Measurements from ENCODE around the gene MOB3C.
"Not testable (repeated sequence)": the region's sequence is repeated elsewhere in the genome, so short reads cannot be mapped to it uniquely, and the experiment has no call there.

MOB3C gene

DNA sequence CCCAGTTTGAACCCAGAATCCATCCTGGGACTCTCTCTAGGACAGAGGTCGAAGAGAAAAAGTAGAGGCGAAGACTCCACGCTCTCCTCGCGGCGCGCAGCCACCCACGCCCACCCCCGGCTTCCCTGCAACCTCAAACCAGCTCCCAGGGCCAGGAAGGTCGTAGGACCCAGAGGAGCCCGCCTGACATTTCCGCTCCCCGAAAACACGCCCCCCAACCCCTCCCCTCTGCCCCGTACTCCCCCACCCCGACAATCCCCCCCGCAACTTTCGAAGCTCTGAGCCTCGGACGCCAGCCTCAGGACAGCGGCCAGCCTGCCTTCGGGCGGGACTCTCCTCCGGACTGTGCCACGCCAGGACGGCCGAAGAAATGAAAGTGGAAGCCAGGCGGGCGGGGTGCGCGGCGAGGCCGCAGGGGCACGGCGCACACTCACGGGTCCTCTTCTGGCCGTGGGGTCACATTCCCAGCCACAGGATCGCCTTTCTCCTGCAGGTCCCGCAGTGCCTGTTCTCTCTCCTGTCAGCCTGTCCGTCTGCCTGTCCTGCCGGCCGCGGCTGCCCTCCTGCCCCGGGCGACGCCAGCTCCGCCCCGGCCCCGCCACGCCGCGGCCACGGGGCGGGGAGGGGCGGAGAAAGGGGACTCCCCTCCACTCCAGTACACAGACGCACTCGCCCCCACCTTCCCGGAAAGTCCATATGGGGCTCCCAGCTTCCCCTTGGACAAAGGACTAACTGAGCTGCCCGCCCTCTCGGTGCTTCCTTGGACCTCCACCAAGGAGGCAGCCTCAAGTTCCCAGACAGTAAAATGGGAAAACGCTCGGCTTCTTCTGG, at the start of gene MOB3C:
TSS of gene MOB3C (minus strand) at position 535 of the 831 bp plus-strand sequence. CDS start 3,490 bp downstream, outside the sequence.
- peak; percentile 59 for DNase-seq (ENCODE audit: low spot score)

DNA sequence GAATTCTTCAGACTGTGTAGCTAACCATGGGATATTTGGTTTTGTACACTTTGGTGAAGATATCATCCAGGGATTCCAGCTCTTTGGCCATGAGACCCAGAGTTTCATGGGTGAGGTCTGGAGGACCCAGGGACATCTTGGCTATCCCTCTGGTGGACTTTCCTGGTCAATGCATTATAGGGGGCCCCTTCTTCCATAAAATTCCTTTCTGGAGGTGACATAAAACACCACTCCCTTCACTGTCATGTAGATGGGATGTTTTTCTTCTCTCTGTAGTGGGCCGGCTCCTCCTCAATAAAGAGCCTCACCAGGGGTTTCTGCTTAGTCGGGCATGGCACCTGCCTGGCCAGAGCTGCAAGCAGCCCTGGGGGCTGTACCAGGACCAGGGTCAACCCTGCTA, 49.4 kb upstream of the MOB3C start:
- no peak for DNase-seq (ENCODE audit: low spot score)

DNA sequence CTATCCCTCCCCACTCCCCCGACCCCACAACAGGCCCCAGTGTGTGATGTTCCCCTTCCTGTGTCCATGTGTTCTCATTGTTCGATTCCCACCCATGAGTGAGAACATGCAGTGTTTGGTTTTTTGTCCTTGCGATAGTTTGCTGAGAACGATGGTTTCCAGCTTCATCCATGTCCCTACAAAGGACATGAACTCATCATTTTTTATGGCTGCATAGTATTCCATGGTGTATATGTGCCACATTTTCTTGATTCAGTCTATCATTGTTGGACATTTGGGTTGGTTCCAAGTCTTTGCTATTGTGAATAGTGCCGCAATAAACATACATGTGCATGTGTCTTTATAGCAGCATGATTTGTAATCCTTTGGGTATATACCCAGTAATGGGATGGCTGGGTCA, 46.3 kb upstream of the MOB3C start:
- not testable (repeated sequence) for DNase-seq (ENCODE audit: low spot score)

DNA sequence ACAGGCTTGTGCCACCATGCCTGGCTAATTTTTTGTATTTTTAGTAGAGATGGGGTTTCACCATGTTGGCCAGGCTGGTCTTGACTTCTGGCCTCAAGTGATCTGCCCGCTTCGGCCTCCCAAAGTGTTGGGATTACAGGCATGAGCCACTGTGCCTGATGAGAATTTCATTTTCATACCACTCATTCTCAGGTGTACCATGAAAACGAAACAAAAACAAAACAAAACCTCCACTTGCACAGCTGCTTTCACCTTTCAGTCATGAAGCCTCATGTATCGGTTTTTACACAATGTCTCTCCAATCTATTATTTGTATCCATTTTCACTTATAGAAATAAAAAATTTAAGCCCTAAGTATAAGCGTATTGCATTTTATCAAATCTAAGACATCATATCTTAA, 43.5 kb upstream of the MOB3C start:
- DNase-seq (ENCODE audit: low spot score), result not testable (repeated sequence)

DNA sequence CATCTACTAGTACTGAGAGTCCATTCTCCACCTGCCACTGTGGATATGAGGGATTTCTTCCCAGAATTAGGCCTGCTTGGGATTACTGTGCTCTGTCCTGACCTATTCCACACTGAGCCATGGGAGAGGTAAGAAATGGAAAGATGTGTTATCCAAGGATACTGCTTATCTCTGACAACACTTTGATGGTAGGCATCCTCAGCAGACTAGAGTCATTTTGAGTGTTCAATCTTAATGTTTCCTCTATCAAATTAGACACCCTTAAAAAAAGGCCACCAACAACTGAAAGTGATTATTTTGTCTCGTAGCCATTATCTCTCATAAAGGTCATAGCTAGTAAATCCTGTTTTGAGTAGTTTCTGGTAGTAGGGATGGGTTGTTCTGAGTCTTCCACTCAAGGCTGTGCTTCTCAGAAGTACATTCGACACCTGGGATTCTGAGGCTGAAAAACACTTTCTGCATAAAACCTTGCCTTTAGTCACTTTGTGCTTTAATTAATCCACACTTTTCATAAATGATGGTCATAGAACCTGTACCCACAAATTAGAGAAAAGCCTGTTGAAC, 42.8 kb upstream of the MOB3C start:
- DNase-seq (ENCODE audit: low spot score), result no peak

DNA sequence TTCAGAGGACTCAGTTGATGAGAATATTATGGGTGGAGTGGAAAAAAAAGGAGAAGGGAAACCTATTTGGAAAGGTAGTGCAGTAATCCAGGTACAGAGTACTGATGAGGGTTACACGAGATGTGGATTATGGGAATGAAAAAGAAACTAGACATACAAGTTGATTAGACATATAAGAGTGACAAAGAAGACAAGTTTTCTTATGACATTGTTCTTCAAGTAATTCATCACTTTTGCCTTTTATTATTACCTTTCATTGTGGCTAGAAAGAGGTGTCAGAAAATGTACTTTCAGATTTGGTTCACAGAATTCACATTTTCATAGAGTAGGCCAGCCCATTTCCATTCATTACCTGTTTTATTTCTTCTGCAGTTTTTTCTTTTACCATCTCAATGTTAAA, 41.2 kb upstream of the MOB3C start:
- DNase-seq (ENCODE audit: low spot score), result no peak

DNA sequence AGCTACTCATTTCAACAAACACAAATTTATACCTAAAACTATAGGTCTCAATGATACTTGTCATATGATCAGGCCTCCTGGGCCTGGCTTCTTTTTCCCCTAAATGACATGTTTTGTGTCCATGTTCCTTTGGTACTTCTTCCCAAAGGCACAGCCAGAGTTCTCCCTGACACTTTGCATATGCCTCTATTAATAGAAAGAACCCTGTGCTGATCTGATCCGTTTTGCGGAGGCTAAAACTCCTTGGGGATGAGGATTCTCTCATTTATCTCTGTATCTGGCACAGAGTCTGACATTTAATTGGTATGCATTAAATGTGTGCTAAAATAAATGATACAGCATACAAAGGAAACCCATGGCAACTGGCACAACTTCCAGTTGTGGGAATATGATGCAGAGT, 40.0 kb upstream of the MOB3C start:
- no peak for DNase-seq (ENCODE audit: low spot score)

DNA sequence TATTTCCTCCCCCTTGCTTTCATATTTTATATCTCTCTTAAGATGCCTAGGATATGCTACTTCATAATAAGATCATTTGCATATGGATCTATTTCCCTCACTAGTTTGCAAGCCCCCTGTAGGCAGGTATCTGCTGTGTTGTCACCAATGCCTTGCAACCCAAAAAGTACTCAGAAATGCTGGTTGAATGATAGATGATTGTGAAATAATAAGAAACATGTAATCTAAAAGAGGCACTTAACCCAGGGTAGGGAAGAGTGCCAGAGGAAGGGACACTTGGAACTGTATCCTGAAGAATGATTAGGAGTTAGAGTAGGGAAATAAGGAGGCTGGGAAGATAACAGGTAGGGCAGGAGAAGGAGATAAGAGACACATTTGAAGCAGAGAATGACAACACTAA, 39.2 kb upstream of the MOB3C start:
- DNase-seq (ENCODE audit: low spot score), result no peak

DNA sequence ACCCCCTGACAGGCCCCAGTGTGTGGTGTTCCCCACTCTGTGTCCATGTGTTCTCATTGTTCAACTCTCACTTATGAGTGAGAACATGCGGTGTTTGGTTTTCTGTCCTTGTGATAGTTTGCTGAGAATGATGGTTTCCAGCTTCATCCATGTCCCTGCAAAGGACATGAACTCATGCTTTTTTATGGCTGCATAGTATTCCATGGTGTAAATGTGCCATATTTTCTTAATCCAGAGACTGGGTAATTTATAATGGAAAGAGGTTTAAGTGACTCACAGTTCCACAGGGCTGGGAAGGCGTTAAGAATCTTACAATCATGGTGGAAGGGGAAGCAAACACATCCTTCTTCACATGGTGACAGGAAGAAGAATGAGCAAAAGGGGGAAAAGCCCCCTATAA, 38.1 kb upstream of the MOB3C start:
- not testable (repeated sequence) for DNase-seq (ENCODE audit: low spot score)

DNA sequence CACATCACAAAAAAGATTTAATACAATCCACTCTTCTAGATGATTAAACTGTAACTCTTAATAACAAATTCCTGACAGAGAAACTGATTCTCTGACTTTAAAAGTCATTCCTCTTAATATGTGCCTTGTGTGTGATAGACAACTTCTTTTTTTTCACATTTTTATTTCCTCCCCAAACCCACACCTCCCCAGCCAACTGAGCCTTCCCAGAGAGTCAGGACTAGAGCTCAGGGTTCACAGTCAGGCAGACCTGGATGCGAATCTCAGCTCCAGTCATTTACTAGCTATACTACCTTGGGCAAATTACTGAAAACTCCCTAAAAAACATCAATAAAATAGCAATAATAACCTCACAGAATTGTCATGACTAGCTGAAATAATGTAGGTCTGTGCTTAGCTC, 37.4 kb upstream of the MOB3C start:
- DNase-seq (ENCODE audit: low spot score), result no peak

DNA sequence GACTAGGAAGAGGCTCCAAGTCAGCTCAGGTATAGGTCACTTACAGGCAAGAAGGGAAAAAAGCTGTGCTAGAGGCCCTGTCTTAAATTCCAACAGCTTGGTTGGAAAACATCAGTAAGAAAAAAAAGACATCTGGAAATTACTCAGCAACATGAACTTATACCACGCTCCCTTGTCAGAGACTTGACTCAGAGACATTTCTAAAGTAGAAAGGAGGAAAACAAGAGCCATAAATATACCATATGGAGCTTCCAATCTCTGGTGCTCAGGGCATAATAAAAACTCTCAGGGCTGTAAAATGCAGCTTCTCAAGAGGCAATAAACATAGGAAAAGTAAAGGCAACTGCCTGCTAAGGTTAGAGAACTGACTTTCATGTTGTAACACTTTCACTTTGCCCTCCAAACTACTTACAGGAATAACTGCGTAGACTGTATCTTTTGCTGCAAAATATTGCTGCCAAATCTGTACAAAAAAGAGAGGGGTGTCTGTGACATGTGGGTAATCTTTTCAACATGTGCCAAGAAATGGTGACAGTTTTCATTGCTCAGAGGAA, 36.9 kb upstream of the MOB3C start:
- no peak for DNase-seq (ENCODE audit: low spot score)

DNA sequence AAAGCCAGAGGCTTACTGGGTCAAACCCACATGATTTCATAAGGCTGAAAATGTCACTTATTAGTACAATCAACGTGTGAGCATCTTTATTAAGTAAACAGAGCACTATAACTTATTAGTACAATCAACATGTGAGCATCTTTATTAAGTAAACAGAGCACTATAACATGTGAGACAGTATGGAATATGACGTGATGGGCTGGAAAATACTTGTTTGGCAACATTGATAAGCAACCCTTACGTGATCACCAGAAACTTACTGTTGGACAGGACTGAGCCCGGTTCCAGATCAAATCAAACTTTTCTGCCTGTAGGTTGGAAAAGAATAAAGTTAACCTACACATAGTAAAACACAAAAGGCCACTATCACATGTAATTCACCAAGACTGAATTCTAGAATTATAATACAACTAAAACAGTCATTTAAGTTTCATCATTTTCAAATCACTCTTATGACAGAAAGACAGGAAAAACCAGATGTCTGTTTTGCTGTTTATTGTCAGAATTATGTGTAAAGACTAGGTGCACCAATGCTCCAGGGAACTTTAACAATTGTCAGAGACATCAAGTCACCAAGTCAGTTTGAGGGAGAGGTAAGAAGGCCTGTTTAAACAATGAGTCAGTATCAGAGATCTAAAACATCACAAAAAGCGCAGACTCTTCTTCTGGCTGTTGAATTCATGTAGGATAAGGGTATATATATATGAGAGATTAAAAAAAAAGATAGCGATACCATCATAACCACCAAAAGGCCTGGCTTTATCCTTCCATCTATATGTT, 35.9 kb upstream of the MOB3C start:
- DNase-seq (ENCODE audit: low spot score), result no peak

DNA sequence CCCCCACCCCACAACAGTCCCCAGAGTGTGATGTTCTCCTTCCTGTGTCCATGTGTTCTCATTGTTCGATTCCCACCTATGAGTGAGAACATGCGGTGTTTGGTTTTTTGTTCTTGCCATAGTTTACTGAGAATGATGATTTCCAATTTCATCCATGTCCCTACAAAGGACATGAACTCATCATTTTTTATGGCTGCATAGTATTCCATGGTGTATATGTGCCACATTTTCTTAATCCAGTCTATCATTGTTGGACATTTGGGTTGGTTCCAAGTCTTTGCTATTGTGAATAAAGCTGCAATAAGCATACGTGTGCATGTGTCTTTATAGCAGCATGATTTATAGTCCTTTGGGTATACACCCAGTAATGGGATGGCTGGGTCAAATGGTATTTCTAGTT, 34.5 kb upstream of the MOB3C start:
- not testable (repeated sequence) for DNase-seq (ENCODE audit: low spot score)

DNA sequence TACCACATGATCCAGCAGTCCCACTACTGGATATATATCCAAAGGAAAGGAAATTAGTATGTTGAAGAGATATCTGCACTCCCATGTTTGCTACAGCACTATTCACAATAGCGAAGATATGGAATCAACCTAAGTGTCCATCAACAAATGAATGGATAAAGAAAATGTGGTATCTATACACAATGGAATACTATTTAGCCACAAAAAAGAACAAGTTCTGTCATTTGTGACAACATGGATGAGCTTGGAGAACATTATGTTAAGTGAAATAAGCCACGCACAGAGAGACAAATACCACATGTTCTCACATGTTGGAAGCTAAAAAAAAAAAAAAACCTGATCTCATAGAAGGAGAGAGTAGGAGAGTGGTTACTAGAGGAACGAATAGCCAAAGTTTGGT, 33.9 kb upstream of the MOB3C start:
- no peak for DNase-seq (ENCODE audit: low spot score)

DNA sequence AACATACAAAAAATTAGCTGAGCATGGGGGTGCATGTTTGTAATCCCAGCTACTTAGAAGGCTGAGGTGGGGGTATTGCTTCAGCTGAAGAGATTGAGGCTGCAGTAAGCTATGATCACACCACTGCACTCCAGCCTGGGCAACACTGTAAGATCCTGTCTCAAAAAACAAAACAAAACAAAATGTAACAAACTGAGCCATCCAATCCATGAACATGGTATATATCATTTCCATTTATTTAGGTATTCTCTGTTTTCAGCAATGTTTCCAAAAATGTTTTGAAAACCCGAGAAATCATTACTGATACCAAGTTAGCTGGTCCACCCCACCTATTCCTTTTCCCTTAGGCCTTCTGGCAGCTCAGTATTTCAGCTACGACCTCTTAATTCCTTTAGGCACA, 33.2 kb upstream of the MOB3C start:
- DNase-seq (ENCODE audit: low spot score), result no peak

DNA sequence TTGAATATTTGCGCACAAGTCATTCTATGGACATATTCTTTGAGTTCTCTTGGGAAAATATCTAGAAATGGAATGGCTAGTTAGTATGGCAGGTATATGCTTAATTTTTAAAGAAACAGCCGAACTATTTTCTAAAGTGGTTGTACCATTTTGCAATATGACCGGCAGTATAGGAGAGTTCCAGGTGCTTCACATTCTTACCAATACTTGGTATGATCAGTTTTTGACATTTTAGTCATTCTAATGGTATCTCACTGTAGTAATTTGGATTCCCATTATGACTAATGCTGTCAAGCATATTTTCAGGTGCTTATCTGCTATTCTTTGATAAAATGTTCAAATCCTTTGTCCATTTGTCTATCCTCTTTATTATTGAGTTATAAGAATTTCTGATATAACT, 31.0 kb upstream of the MOB3C start:
- DNase-seq (ENCODE audit: low spot score), result no peak

DNA sequence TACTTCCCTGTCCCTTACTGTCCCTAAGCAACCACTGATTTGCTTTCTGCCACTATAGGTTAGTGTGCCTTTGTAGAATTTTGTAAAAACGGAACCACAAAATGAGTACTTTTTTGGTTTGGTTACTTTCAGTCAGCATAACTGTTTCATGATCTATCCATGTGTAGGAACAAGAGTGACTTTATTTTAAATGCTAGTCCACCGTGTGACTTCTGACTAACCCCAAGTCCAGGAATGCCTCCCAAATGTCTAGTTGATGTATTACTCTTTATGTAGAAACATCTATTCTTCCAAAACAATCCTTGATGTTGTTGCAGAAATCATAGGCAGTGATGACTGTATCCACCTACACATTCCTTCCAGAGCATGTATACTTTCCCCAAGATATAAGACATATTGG, 30.2 kb upstream of the MOB3C start:
- DNase-seq (ENCODE audit: low spot score), result no peak

DNA sequence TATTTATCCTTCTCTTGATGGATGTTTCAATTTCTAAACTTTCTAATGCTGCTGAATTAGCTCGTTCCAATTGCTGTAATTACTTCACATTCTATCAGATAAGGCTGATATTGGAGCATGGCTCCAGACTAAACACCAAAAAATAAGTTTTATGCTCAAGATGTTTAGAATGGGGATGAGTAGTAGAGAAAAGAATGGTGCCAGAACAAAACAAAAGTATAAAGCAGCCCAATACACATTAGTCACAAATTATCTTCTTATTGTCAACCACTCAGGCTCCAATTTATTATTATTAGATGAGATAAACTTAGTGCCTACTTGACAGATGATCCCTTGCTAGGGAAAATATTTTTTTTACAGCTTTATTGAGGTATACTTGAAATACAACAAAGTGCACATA, 29.7 kb upstream of the MOB3C start:
- DNase-seq (ENCODE audit: low spot score), result no peak

DNA sequence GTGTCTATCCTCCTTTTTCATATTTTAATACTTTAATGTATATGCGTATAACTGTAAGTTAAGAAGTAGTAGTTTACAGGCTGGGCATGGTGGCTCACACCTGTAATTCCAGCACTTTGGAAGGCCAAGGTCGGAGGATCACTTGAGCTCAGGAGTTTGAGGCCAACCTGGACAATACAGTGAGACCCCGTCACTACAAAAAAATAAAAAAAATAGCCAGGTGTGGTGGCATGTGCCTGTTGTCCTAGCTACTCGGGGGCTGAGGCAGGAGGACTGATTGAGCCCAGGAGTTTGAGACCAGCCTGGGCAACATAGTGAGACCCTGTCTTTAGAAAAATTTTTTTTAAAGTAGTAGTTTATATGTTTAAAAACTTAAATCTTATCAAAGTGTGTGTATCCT, 29.2 kb upstream of the MOB3C start:
- DNase-seq (ENCODE audit: low spot score), result no peak

DNA sequence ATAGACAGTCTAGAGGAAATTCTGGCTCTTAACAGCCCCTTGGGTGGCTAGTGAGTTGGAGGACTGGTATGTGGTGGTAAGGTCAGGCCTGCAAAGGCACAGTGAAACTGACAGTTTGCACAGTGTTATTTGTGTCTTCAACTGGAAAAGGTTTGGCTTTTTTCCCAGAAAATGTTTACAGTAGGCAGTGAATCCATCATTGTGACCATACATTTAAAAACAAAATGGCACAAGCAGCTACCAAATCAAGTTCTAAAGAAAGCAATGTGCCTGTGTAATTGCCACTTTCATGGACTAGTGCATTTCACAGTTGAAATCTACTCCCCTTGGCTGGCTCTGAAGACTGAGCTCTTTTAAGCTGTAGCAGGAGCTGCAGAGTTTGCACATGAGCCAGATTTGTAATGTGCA, 26.8 kb upstream of the MOB3C start:
- DNase-seq (ENCODE audit: low spot score), result no peak

DNA sequence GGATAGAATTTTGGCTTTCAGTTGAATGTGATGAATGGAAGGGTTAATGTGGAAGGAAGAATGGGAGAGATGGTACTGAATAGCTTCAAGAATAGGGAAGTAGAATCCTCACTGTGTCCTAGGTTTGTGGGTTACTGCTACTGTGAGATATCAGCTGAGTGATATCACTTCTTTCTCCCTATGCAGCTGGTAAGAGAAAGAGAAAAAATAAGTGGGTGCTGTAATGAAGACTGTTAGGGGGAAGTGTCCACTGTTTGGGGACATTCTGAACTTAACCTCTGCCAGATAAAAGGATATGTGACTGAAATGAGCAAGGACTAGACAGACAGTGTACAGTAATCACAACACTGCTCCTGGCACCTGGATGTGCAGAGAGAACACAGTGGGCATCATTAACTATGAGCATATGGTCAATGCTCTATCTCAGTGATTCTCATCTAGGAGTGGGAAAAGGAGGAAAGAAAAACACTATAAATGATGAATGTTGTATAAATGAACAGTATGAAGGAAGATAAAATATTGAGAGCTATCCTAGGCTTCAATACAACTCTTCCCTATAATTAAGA, 25.6 kb upstream of the MOB3C start:
- DNase-seq (ENCODE audit: low spot score), result no peak

DNA sequence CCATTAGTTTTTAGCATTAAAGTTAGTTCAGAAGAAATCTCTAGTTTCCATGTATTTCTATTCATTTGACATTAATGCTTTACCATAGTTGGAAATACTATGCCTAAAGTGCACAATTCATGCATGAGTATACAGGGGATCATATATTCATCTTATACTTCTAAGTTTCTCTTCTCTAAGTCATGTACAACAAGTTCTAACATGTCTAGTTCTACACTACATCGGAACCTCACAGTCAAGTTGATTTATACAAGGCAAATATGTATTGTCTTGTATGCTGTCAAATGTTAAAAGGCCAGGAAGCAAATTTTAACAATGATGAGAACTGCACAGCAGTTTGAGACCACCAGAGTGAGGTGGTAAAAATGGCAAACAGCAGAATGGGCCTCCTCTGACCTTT, 22.9 kb upstream of the MOB3C start:
- no peak for DNase-seq (ENCODE audit: low spot score)

DNA sequence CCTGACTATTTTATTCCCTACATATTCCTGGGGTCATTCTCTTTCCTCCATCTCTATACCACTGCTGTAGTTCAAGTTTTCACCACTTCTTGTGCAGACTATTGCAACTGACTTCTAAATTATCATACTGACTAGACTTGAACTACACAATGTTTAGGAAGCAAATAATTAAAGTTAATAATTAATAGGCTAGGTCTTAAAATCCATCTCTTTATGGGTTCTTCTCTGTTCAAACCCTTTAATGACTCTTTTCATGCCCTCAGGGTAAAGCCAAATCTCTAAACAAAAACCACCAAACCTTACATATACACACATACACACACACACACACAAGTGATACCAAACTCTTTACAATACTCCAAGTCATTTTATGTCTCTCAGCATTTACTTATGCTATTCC, 22.3 kb upstream of the MOB3C start:
- DNase-seq (ENCODE audit: low spot score), result no peak
